ENCODE data around the gene AOC3. TPM values are rescaled to one million over a fixed set of nuclear protein-coding genes. Genes with fewer than 3 reads are reported as not detected.

AOC3 gene
- total RNA-seq, 1 experiment from 2014 or later = 2.8 TPM

GRCh38 chr17:42871647-42872046 is 20.6 kb downstream of the AOC3 start:
- H3K9me3 Mint-ChIP-seq = peaks cover 21% of the 10 kb centered on the region in 2 experiments
- Histone ChIP-seq H2BK5ac (ENCODE audit: insufficient read length, low read length) (no peak overlapping the region), H3K27ac (ENCODE audit: insufficient read length, low read depth, low read length) (no peak overlapping the region), H3K14ac (ENCODE audit: insufficient read depth, low read length) (no peak overlapping the region), H2AFZ (ENCODE audit: low read length) (no peak overlapping the region), H3K23me2 (ENCODE audit: insufficient read length, low read depth, low read length, poor library complexity, severe bottlenecking) (no peaks in the 10 kb centered on the region), H3K27me3 (ENCODE audit: insufficient read depth, low read length) (no peaks in the 10 kb centered on the region), H2BK12ac (ENCODE audit: insufficient read length, low read depth, low read length) (no peak overlapping the region), H3K56ac (ENCODE audit: insufficient read length, low read depth, low read length) (no peak overlapping the region), H3K79me1 (ENCODE audit: insufficient read depth, low read depth, low read length, poor library complexity, severe bottlenecking) (no peaks in the 10 kb centered on the region), H4K20me1 (ENCODE audit: control insufficient read depth, insufficient read depth, insufficient read length) (no peaks in the 10 kb centered on the region), H3K79me2 (ENCODE audit: insufficient read depth, low read length) (no peaks in the 10 kb centered on the region), H3K4me2 (ENCODE audit: insufficient read depth, insufficient read length, low read length) (no peak overlapping the region), H4K5ac (ENCODE audit: insufficient read length, low read depth, low read length) (no peak overlapping the region), H3K4me1 (ENCODE audit: insufficient read depth, low read length) (no peaks in the 10 kb centered on the region), H2BK20ac (ENCODE audit: low read depth, low read length, poor library complexity, severe bottlenecking) (no peak overlapping the region), H2BK120ac (ENCODE audit: low read depth, low read length, poor library complexity, severe bottlenecking) (no peak overlapping the region), H3K23ac (ENCODE audit: insufficient read length, low read depth, low read length) (no peak overlapping the region), H4K91ac (ENCODE audit: insufficient read length, low read depth, low read length) (no peak overlapping the region), H3K4ac (ENCODE audit: low read depth, low read length) (no peak overlapping the region), H3K9me3 (ENCODE audit: control insufficient read depth, low read depth, low read length) (no peaks in the 10 kb centered on the region), H4K8ac (replicated peaks; ENCODE audit: insufficient read length, low read depth, low read length) (no peak overlapping the region), H2AK5ac (ENCODE audit: insufficient read length, low read length) (no peak overlapping the region), H3K9ac (ENCODE audit: extremely low read depth, insufficient read length, low read length) (no peak overlapping the region), H3K18ac (ENCODE audit: insufficient read length, low read depth, low read length) (no peak overlapping the region), H2BK15ac (ENCODE audit: low read depth, low read length) (no peak overlapping the region), H3T11ph (ENCODE audit: low read length) (no peak overlapping the region)
- H3K4me1 Mint-ChIP-seq = peaks cover 6 to 7% of the 10 kb centered on the region in 2 experiments
- TF ChIP-seq CTCF (conservative IDR thresholded peaks at IDR 0.05) = no peak
- no CpG with 5 or more reads among the region's 4 CpGs for WGBS (ENCODE audit: extremely low coverage, insufficient read length, low lambda C conversion rate)
- no peak overlapping the region for H3K27ac Mint-ChIP-seq
- peaks cover 0 to 9% (median 7%) of the 10 kb centered on the region in 3 experiments; a peak in 6 of 7 replicates for H3K36me3 Mint-ChIP-seq (ENCODE audit: insufficient read depth in 1 of 3, low read depth in 3 of 3)
- peaks cover 19% of the 10 kb centered on the region for H3K27me3 Mint-ChIP-seq (ENCODE audit: low read depth)
- DNase-seq = no peak
- no peak overlapping the region for H3K4me3 Mint-ChIP-seq

Data from H9 (cell line).